Hematopoietic multipotent progenitor cell treated with erythropoietin and hydrocortisone succinate and interleukin-3 and kit ligand, for 17 days (in vitro differentiated cells): ENCODE results near the gene HAUS7.

Source experiments
- DNase-seq: peaks from one replicate; pipeline ENCODE4 v3.0.0-alpha.2; 2015; ENCODE audit warnings: low spot score

HAUS7 gene

DNA sequence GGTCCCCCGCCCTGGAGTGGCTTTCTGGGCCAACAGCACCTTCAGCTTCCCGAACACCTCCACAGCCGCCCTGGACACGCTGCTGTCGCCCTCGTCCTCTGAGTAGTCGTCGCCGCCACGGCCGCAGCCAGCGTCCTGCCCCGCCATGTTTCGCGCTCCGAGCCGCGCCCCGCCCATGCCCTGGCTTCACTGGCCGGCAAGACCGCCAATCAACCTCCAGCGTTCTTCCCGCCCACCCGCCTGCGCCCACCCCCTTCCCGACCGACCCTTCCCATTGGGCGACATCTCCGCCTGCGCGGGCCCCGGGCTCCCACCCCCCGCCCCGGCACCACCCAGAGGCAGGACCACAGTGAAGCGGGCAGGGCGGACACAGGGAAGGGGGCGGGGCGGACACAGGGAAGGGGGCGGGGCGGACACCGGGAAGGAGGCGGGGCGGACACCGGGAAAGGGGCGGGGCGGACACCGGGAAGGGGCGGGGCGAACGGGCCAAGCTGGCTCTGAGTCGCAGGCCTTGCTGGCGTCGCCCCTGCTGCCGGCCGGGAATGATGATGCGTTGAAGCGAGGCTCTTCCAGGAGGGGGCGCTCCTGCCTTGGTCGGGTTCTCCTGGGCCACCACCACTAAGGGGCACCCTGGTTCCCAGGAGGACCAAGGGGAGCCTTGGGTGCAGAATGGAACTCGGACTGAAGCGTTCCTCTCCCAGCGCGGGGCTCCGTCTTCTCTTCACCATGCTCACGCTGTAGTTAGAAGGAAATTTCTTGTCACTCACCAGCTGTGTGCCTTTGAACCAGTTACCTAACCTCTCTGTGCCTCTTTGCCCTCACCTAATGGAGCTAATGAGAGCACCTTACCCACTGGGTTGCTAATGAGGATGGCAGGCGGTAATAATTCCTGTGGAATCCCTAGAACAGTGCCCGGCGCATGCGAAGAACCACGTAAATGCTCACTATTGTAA, at the start of gene HAUS7:
HAUS7 (minus strand) TSS at position 166 of the 953 bp plus-strand sequence; CDS start at position 147, 19 bp downstream.
- peak; percentile 89 for DNase-seq

DNA sequence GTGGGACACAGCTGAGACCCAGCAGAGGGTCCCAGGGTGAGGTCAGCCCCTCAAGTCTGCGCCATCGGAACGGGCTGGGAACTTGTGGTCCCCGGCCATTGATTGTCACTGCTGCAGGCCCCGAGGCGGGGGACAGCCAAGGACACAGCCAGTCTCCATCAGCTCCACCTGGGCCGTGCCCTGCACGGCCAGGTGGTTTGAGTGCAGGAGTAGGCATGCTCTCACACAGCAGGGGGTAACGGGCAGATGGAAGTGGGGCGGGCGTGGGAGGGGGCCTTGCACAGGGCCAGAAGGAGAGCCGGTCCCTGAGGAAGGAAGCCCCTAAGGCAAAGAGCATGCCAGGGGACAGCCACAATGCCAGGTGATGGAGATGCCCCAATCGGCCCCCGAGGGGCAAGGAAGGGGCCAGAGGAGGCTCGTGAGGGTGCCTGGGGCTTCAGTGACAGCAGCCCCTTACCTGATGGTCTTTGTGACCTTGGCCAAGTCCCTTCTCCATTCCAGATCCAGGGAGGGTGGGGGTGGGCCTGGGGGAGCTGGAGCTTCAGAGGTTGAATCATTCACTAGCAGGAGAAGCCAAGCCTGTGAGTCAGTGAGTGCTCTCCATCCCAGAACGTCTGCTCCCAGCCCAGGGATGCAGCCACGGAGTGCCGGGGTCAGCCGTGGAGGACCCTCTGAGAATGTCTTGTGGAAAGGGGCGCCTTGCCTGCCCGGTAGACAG, 49.4 kb upstream of the HAUS7 start:
- no peak for DNase-seq

DNA sequence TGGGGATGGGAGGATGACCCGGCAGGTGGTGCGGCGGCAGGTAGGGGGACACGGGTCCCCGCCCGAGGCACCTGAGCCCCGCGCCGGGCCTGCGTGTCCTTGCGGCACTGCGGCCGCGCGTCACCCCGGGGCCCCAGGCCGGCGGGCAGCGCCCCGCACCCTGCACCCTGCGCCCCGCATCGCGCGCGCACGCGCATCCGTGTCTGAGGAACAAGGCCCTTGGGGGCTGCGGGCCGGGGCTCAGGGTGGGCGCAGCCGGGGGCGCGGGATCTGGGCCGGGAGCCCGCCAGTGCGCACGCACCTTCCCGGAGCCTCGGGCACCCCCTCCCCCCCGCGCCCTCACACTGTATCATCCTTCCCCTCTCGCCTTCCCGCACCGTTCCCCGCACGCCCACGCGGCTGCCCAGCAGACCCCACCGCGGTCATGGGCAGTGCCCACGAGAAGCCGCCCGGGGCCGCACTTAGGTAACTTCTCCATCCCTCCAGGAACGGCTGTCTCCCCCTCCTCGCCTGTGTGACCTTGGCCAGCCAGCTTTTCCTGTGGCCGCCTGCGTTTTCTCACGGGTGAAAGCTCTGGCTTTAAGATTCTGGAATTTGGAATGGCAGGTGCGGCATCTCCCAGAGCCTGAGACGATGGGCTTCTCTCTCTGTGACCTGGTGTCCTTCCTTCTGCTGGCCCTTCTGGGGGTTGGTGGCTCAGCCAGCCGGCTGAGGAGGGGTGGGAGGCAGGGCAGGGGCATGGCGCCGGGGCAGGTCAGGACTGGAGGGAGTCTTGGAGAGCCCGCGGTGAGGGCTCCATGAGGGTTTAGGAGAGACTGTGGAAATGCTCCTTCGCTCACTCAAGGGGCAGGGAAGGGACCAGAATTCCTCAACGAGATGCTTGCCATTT, 47.8 kb upstream of the HAUS7 start:
- DNase-seq, result no peak

DNA sequence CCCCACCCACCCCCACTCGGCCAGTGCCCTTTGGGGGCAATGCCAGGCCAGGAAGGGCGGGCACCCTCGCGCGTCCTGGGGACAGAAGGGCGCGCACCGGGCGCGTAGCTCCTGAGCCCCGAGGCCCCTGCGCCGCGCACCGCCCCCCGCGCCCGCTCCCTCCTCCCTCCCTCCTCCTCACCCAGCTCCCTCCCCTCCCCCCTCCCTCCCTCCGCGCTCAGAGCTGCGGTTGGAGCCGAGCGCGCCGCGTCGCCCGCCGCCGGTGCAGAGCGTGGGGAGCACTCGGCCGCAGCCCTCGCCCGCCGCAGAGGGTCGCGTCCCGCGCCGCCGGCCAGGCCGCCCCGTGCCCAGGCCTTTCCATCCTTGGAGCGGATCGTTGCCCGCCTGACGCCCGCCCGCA, 47.0 kb upstream of the HAUS7 start, which contains the start of gene ATP2B3:
ATP2B3 (plus strand) TSS at position 220 of the 400 bp plus-strand sequence. CDS start 18,606 bp downstream, outside the sequence.
- no peak for DNase-seq

DNA sequence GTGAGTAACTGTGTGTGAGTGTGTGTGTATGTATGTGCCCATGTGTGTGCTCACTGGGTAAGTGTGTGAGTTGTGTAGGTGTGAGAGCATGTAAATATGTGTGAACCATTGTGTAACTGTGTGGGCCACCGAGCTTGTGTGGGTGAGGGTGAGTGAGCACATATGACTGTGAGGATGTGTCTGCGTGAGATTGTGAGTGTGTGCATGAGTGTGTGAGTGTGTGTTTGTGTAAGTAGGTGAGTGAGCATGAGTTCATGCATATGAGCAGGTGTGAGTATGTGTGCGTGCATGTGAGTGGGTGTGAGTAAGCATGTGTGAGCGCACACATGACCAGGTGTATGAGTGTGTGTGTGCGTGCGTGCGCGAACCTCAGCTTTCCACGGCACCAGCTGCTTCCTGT, 45.7 kb upstream of the HAUS7 start:
- DNase-seq, result no peak

DNA sequence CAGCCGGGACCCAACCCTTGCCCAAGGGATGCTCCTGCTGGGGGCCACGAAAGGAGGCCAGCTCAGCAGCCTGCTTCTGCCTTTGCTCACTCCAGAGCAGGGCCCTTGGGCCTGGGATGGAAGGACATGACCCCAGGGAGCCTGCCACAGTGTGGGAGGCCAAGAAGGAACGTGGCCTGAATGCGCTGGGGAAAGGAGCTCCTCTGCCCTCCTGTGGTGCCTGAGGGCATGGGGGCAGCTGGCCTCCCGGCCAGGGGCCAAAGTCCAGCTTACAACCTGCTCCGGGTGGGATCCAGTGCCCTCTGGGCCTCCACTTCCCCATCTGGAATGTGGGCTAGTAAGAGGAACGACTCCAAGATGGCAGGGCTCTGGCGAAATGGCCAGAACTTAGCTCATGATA, 45.1 kb upstream of the HAUS7 start:
- no peak for DNase-seq

DNA sequence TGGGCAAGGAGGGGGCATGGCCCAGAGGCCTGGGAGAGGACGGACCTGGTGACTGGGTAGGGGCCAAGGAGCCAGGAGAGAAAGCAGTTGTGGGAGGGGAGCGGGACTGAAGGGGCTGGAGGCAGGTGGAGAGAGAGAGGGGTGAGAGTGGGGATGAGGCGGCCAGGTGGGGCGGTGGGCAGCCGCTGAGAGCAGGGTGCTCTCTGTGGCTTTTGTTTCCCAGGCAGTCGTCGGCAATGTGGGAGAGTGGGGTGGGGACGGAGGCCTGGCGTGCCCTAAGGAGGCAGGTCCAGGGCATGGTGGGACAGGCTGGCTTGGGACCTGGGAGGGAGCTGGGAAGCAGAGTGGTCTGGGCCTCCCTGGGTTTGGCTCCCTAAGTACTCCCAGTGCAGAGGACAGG, 43.9 kb upstream of the HAUS7 start:
- no peak for DNase-seq

DNA sequence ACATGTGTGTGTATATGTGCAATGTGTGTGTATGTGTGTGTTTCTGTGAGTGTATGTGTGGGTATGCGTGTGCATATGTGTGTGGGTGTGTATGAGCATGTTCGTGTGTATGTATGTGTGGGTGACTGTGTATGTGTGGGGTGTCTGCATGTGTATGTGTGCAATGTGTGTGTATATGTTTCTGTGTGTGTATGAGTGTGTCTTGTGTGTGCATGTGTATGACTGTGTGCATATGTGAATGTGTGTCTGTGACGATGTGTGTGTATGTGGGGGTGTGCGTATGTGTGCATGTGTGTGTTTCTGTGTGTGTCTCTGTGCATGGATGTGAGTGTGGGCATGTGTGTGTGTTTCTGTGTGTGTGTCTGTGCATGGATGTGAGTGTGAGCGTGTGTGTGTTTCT, 42.9 kb upstream of the HAUS7 start:
- no peak for DNase-seq

DNA sequence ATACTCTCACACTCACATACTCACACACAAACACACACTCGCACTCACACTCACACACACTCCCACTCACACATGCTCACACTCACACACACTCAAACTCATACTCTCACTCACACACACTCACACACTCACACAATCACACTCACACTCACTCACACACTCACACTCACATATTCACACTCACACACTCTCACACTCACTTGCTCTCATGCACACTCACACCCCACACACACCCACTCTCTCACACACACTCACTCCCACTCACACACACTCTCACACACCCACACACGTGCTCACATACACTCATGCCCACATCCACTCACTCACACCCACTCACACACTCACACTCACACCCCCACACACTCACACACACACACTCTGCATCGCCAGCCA, 42.1 kb upstream of the HAUS7 start:
- no peak for DNase-seq

DNA sequence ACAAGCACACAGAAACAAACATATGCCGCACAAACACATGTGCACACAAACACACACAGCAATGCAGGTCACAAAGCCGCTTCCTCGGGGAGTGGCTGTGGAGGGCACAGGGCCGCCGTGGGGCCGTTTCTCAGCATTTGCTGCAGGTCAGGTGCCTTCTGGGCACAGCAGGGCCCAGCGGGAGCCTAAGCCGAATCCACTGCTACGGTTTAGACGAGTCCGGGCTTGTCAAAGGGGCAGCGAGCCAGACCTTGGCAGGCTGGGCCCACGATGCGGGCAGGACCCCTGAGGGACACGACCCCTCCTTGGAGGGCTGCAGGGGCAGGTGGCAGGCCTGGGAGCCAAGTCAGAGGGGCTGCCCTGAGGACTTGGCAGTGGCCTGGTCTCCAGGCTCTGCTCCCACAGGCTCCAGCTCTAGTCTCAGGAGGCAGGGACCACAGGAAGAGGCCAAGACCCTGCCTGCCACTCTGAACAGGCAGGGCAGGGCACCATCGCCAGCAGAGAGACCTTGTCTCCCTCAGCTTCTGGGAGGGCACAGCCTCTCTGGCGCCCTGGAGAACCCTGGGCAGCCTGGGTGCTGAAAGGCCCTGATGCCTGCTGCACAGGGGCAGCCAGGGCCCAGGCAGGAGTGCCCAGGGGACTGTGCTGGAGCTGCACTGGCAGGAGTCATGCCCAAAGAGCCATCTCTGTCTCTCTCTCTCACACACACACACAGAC, 41.6 kb upstream of the HAUS7 start:
- DNase-seq, result no peak

DNA sequence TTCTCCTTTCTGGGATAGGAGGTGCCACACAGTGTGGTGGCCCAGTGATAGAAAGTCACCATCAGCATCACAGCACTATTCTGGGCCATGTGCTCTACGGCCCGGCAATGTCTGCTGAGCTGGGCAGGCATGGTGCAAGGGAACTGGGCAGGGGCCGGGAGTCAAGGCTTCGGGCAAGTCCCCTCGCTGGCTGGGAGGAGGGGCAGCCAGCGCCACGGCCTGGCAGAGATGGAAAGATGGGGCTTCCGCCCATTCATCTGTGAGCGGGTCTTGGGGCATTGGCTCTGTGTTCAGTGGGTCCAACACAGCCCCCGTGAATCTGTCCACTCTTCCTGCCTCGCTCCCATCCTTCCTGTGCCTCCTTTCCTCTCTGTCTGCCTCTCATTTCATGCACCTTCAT, 40.0 kb upstream of the HAUS7 start:
- no peak for DNase-seq

DNA sequence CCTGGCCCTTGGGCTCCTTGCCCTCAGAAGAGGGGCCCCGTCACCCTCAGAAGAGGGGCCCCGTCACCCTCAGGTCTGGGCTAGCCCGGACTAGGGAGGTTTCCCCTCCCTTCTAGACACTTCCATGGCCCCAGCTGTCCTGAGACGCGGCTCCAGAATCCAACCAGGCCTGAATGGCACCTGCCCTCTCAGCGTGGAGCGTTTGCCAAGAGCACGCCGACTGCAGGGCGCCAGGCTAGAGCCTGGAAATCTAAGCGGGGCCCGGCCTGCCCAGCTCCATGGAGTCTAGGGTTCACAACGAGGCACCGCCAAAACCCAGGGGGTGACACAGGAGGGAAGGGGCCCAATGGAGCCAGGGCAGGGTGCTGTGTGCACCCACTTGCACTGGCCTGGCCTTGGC, 39.2 kb upstream of the HAUS7 start:
- no peak for DNase-seq

DNA sequence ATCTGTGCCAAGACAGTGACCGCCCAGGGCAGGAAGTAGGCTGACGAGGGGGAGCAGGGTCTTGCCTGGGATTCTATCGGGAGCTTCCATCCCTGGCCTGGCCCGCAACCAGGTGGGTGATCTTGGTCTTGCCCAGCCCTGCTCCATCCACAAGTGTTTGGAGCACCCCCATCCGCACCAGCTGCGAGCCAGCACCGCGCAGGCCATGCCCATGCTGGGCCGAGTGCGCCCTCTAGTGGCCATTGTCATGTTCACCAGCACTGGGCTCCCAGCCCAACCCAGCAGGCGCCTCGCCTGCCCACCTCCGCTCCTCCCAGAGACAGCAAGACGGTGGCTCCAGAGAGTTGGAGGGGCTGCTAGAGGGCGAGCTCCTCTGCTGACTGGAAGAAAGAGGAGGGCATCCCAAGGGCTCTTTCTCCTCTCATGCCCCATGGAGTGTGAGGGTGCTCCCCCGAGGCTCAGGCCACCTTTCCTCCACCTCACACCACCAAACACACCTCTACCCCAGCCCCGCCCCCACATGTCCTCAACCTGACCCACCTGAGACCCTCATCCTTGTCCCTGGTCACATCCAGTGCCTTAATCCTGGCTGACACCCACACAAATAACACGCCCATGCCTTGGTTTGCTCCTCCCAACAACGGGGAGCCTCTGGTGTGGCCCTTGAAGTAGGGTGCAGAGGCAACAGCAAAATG, 37.3 kb upstream of the HAUS7 start:
- peak; percentile 71 for DNase-seq

DNA sequence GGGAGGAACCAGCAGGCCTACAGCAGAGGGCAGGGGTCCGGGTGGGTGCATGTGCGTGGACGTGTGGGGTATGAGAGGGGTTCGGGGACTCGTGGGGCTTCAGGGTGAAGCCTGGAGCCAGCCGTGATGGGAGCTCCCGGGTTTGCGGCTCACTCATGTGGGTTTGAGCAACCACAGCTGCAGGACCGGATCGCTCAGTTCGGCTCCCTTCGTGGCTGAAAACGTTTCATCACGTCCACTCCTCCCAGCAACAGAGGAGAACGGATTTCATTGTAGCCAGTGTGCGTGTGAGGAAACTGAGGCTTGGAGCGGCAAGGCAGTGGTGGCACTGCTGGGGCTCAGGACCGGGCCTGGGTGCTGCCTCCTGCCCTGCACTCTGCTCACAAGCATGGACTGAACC, 35.0 kb upstream of the HAUS7 start:
- no peak for DNase-seq

DNA sequence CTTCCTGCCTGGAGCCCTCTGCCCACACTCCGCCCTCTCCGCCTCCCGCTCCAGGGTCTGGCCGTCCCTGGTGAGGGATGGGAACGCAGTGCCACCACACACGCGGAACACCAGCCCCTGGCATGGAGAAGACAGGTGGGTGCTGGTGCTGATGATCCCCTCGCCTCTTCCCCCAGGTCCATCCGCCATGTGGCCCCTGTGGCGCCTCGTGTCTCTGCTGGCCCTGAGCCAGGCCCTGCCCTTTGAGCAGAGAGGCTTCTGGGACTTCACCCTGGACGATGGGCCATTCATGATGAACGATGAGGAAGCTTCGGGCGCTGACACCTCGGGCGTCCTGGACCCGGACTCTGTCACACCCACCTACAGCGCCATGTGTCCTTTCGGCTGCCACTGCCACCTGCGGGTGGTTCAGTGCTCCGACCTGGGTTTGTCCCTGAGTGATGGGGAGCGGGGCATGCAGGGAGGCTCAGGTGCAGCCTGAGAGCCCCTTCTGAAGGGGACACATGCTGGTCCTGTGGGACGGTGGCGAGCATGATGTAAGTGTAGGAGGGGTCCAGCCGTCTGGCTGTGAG, 34.2 kb upstream of the HAUS7 start:
- DNase-seq, result no peak

DNA sequence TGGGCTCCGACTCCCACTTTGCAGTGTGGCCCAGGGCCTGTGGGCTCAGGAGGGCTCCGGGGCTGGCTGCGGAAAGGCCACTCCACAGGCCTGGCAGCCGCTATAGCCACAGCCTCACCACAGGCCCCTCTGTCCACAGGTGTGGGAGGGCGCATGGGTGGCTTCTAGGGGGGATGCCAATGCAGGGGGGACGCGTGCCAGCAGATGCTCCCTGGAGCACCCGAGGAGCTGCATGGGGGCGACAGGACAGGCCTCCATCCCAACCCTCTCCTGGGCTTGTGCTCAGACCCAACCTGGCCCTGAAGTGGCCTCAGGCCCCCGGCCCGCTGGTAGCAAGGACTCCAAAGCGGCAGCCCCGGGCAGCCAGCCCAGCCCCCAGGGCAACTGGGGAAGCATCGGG, 32.4 kb upstream of the HAUS7 start:
- no peak for DNase-seq

DNA sequence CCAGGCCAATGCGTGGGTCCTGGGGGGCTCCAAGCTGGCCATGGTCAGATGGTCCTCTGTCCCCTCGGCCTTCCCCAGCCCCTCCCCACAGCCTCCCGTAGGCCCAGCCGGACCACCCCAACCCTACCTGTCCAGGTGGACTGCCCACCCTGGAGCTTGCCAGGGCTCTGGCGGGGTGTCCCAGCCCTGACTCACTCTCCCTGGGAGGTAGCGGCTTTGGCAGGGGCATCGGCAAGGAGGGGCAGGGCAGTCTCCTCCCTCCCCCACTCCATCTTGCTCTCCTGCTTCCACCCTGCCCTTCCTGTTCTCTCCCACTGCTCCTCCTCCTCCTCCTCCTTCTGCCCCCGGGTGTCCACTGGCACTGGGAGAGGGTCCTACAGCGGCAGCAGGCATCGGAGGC, 31.8 kb upstream of the HAUS7 start:
- no peak for DNase-seq

DNA sequence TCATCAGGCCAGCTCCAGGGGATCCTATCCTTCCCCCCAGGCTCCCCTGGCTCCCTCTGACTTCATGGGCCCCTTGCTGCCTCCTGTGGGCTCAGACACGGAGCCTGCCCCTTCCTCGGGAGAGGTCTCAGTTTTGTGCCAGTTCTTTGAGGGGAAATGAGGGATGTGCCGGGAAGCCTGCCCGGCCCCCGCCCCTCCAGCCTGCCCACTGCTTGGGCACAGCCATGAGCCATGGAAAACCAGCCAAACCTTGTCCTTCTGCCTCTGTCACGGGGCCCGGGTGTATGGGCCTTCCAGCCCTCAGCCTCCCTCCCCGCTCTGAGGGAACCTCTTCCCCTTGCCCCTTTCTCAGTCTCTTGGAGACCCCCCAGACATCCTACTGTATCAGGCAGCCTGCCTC, 31.2 kb upstream of the HAUS7 start:
- no peak for DNase-seq

DNA sequence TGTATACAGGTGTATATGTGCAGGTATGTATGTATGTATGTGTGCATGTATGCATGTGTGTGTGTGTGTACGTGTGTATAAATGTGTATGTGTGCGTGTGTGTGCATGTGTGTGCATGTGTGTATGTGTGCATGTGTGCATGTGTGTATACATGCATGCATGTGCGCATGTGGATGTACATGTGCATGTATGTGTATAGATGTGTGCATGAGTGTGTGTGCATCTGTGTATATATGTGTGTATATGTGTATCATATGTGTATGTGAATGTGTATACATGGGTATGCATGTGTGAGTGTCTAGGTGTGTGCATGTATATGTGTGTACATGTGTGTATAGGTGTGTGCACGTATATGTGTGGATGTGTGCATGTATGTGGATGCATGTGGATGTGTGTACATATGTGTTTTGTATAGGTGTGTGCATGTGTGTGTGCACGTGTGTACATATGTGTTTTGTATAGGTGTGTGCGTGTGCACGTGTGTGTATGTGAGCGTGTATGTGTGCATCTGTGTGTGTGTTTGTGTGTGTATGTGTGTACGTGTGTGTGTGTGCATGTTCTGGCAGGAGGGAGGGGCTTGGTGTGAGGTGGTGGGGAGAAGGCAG, 30.4 kb upstream of the HAUS7 start:
- DNase-seq, result no peak

DNA sequence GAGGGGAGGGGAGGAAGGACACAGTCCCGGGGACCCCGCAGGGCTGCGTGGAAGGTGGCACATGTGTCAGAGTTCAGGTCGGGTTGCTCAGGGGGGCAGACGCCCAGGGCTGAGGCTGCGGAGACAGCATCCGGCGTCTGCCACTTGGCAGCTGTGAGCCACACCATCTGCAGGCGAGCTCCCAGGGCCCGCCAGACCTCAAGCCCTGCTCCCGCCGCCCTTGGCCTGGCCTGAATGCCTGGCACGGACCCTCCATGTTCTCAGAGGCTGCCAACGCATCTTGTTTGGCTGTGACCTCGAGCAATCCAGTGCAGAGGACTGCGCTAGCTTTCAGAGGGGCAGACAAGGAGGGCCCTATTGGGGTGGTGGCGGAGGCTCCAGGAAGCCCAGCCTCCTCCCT, 29.5 kb upstream of the HAUS7 start:
- DNase-seq, result no peak
